Measurements from ENCODE around the gene USP44.

DNA sequence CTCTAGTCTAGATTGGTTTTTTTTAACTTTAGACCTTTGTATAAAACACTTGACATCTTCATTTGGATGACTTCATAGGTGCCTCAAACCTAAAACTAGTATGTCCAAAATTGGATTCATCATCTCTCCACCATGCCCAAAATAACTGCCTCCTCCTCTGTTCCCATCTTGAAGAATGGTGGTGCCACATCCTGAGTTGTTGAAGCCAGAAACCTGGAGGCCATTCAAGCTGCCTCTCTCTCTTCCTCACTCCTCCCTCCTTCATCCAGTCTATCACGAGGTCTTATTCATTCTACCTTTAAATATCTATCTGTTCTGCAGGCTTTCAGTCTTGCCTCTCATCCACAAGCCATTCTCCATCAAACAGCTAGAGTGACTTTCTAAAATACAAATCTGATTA lies 26.5 kb upstream of the USP44 start:
- no peak for TF ChIP-seq HDAC2 (IDR thresholded peaks at IDR 0.05; ENCODE audit: borderline replicate concordance in 1 of 2, low read depth in 2 of 2, low read length in 2 of 2)
- no peak for TF ChIP-seq BRCA1 (IDR thresholded peaks at IDR 0.05; ENCODE audit: low read depth, low read length)
- TF ChIP-seq EZH2 (IDR thresholded peaks at IDR 0.05; ENCODE audit: low read depth, low read length, severe bottlenecking) = no peak
- no peak for TF ChIP-seq YY1 (IDR thresholded peaks at IDR 0.05; ENCODE audit: low read depth, low read length)
- TF ChIP-seq POLR2A (IDR thresholded peaks at IDR 0.05; ENCODE audit: control extremely low read depth in 1 of 2, low read depth in 2 of 2, low read length in 2 of 2) = no peak
- TF ChIP-seq, protein P1, sequence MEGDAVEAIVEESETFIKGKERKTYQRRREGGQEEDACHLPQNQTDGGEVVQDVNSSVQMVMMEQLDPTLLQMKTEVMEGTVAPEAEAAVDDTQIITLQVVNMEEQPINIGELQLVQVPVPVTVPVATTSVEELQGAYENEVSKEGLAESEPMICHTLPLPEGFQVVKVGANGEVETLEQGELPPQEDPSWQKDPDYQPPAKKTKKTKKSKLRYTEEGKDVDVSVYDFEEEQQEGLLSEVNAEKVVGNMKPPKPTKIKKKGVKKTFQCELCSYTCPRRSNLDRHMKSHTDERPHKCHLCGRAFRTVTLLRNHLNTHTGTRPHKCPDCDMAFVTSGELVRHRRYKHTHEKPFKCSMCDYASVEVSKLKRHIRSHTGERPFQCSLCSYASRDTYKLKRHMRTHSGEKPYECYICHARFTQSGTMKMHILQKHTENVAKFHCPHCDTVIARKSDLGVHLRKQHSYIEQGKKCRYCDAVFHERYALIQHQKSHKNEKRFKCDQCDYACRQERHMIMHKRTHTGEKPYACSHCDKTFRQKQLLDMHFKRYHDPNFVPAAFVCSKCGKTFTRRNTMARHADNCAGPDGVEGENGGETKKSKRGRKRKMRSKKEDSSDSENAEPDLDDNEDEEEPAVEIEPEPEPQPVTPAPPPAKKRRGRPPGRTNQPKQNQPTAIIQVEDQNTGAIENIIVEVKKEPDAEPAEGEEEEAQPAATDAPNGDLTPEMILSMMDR (IDR thresholded peaks at IDR 0.05; ENCODE audit: control extremely low read depth in 1 of 3, insufficient read depth in 1 of 3, low read depth in 1 of 3, low read length in 3 of 3) = no peak
- no peak for TF ChIP-seq USF2 (IDR thresholded peaks at IDR 0.05; ENCODE audit: low read length)
